ENCODE data around the gene MYADM. TPM values are rescaled to one million over a fixed set of nuclear protein-coding genes. Genes with fewer than 3 reads are reported as not detected.

Gene MYADM
- total and polyA plus RNA-seq, 9 donors: 27.5 to 216 (median 134) TPM

DNA sequence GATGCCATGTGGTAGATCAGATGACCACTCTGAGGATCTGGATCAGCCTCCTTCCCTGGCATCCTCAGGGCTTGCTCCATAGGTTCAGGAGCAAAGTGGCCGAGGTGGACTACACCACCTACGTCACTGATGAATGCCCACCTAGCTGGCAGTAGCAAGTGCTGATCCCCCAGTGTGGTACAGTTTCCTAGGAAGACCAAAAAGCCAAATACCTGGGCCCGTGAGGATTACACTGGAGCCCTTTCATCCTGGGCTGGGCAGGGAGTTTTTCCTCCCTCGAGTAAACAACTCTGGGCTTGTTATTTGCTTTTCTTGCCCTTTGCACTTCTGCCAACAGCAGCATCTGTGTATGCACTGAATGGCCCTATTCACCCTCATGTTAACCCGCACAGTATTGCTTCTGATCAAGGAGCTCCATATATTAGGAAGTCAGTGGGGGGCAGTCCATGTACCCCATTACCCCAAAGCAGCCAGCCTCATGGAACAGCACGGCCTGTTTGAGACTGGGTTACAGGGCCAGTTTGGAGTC, 3.3 kb upstream of the MYADM start:
- Histone ChIP-seq H3K4me3 (no peak overlapping the region), H3K9me3 (no peaks in the 10 kb centered on the region), H3K4me1 (ENCODE audit: insufficient read depth) (peaks cover 4% of the 10 kb centered on the region), H3K36me3 (no peaks in the 10 kb centered on the region), H3K27ac (no peak overlapping the region), H3K27me3 (no peaks in the 10 kb centered on the region)
- 70 to 79% (median 78%) methylated on average over 6 of the region's 6 CpGs for WGBS, 3 donors
- TF ChIP-seq, protein P1, sequence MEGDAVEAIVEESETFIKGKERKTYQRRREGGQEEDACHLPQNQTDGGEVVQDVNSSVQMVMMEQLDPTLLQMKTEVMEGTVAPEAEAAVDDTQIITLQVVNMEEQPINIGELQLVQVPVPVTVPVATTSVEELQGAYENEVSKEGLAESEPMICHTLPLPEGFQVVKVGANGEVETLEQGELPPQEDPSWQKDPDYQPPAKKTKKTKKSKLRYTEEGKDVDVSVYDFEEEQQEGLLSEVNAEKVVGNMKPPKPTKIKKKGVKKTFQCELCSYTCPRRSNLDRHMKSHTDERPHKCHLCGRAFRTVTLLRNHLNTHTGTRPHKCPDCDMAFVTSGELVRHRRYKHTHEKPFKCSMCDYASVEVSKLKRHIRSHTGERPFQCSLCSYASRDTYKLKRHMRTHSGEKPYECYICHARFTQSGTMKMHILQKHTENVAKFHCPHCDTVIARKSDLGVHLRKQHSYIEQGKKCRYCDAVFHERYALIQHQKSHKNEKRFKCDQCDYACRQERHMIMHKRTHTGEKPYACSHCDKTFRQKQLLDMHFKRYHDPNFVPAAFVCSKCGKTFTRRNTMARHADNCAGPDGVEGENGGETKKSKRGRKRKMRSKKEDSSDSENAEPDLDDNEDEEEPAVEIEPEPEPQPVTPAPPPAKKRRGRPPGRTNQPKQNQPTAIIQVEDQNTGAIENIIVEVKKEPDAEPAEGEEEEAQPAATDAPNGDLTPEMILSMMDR (IDR thresholded peaks at IDR 0.05): no peak
- TF ChIP-seq EP300 (IDR thresholded peaks at IDR 0.05) (no peak), POLR2A (IDR thresholded peaks at IDR 0.05) (no peak)
- DNase-seq: no peak
- intact Hi-C loops (cut with DNase I): loop anchor here in 1 of 4 donors (5.0 kb wide), 1 partner anchor 667 kb away; no protein-coding TSS in a partner anchor

DNA sequence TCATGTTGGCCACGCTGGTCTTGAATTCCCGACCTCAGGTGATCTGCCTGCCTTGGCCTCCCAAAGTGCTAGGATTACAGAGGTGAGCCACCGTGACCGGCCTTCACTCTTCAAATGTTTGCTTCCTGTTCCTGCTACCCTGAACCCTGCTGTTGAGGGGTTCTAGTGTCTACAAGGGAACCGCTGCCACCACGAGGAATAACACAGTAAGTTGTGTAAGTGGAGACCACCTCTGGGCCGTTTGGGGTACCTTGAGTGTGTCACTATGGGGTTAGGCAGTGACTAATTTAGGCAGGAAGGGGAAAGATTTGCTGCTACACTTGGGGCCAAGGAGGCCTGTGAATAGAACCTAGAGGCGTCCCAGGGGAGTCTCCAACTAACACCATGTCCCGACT, 2.2 kb upstream of the MYADM start:
- DNase-seq: no peak
- Histone ChIP-seq H3K4me3 (no peak overlapping the region), H3K27me3 (no peaks in the 10 kb centered on the region), H3K4me1 (ENCODE audit: insufficient read depth) (peaks cover 6% of the 10 kb centered on the region), H3K36me3 (no peaks in the 10 kb centered on the region), H3K9me3 (no peaks in the 10 kb centered on the region), H3K27ac (peak overlapping the region in 1 of 2 donors; percentile 82)
- WGBS, 3 donors: 55 to 57% (median 56%) methylated on average over 9 of the region's 9 CpGs
- TF ChIP-seq, protein P1 (IDR thresholded peaks at IDR 0.05): no peak
- TF ChIP-seq EP300 (IDR thresholded peaks at IDR 0.05) (no peak), POLR2A (IDR thresholded peaks at IDR 0.05) (no peak)
- intact Hi-C loops (cut with DNase I): no loop called here

DNA sequence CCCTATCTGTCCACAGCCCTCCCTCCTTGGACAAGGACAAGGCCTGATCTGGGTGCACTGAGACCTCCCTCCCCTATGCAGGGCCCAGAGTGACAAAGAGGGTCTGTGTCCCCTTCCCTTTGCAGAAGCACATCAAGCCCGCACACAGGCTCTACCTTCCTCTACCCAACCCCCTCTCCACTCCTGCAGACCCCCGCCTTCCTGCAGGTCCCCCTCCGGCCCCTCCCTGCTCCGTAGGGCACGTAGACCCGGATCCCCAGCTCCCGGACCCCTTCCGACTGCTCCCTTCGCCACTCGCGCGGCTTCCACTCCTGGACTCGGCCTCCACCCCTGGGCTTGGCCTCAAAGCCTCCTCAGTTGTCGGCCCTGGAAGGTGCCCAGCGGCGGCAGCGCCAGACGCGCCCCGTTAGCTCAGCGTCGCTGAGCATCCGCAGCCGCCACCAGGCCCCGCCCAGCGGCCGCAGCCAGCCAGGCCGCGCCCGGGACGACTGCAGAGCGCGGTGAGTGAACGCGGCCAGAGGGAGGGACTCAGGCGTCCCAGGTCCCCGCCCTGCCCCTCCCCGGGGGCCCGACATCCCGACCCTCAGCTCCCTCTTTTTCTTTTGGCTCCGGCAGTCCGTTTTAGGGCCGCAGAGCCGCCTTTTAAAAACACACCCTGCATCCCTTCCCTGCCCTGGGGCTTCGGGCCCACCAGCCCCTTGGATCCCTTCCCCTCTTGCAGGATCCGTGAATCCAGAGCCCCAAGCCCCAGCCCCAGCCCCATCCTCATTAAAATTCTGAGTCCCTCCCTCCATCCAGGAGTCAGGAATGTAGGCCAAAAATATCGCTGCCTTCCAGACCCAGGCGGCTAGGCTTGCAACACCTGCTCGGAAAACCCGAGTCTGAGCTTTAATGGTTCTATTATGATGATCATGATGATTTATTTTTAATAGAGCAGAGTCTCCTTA, 1.5 kb upstream of the MYADM start:
- WGBS, 3 donors: 1 to 3% (median 1%) methylated on average over 48 to 50 of the region's 50 CpGs
- Histone ChIP-seq H3K27ac (peak overlapping the region; percentile 22 to 82), H3K4me3 (peak overlapping the region; percentile 73), H3K36me3 (no peaks in the 10 kb centered on the region), H3K4me1 (ENCODE audit: insufficient read depth) (peaks cover 6% of the 10 kb centered on the region), H3K27me3 (no peaks in the 10 kb centered on the region), H3K9me3 (no peaks in the 10 kb centered on the region)
- TF ChIP-seq POLR2A (IDR thresholded peaks at IDR 0.05): peak; percentile 22
- TF ChIP-seq, protein P1 (IDR thresholded peaks at IDR 0.05): no peak
- intact Hi-C loops (cut with DNase I): no loop called here
- peak; percentile 55 to 79 (median 74) for DNase-seq

DNA sequence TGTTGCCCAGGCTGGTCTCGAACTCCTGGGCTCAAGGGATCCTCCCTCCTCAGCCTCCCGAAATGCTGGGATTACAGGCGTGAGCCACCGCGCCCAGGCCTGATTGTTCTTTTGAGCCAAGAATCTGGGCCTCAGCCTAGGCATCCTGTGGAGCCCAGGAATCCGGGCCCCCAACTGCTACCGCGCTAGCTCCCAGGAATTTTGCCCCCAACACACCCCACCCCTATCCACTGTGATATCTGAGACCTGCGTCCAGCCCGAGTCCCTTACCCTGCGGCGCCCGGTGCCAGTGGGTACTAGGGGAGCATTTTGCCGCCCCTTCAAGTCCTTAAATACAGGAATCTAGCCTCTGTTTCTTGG, 838 bp upstream of the MYADM start:
- TF ChIP-seq EP300 (IDR thresholded peaks at IDR 0.05) (no peak), POLR2A (IDR thresholded peaks at IDR 0.05) (no peak)
- TF ChIP-seq, protein P1 (IDR thresholded peaks at IDR 0.05): no peak
- H3K27me3 ChIP-seq: no peaks in the 10 kb centered on the region
- H3K4me3 ChIP-seq: peak overlapping the region; percentile 73
- H3K4me1 ChIP-seq (ENCODE audit: insufficient read depth): peaks cover 6% of the 10 kb centered on the region
- no peaks in the 10 kb centered on the region for H3K36me3 ChIP-seq
- 3 to 11% (median 7%) methylated on average over 14 of the region's 14 CpGs for WGBS, 3 donors
- DNase-seq: peak; percentile 31 to 63 (median 54)
- H3K9me3 ChIP-seq: no peaks in the 10 kb centered on the region
- peak overlapping the region; percentile 77 to 82 for H3K27ac ChIP-seq
- intact Hi-C loops (cut with DNase I): no loop called here

All from ovary (tissue), 9 donors.